Mesothelial cell of epicardium (in vitro differentiated cells): ENCODE data around the gene CAPN7. TPM values are rescaled to one million over a fixed set of nuclear protein-coding genes. Genes with fewer than 3 reads are reported as not detected.
A peak's percentile ranks its signal among the peaks of the same experiment; 100 is the strongest.

ENCODE experiments used
- DNase-seq, 2 experiments: peaks; one replicate each; pipeline ENCODE4 v3.0.0; 2021; ENCODE audit warnings: low spot score in 2 of 2; ENCODE audit not compliant: unreplicated experiment in 2 of 2
- H3K27ac Mint-ChIP-seq: 2 replicates; pipeline ENCODE4 v1.8.0; 2021; ENCODE audit warnings: mixed read lengths
- H3K27me3 Mint-ChIP-seq: 2 replicates; pipeline ENCODE4 v1.8.0; 2021; ENCODE audit warnings: low read depth, mixed read lengths
- H3K36me3 Mint-ChIP-seq: 2 replicates; pipeline ENCODE4 v1.8.0; 2021; ENCODE audit warnings: mixed read lengths
- H3K4me1 Mint-ChIP-seq: 2 replicates; pipeline ENCODE4 v1.8.0; 2021; ENCODE audit warnings: mixed read lengths
- H3K4me3 Mint-ChIP-seq: 2 replicates; pipeline ENCODE4 v1.8.0; 2021; ENCODE audit warnings: mild to moderate bottlenecking, moderate library complexity, mixed read lengths
- H3K9me3 Mint-ChIP-seq: 2 replicates; pipeline ENCODE4 v1.8.0; 2021; ENCODE audit warnings: mixed read lengths
- total RNA-seq: library from RNA; stranded (reverse); gene quantifications from 3 replicates; pipeline ENCODE4 v1.2.1, GENCODE V29; 2021
- TF ChIP-seq, protein P1 (sequence below): fragments of 200-600 bp; sonication (generic); IDR thresholded peaks from one replicate; pipeline ENCODE4 v1.5.0; 2021; ENCODE audit warnings: antibody characterized with exemption; ENCODE audit not compliant: unreplicated experiment

CAPN7 gene
- total RNA-seq, 1 donor from 2014 or later: 42.4 TPM

GRCh38 chr3:15255215-15255614, 49.2 kb downstream of the CAPN7 start:
- DNase-seq: no peak
- Mint-ChIP-seq H3K9me3 (no peaks in the 10 kb centered on the region), H3K4me3 (no peak overlapping the region), H3K27ac (peak overlapping the region; percentile 50), H3K27me3 (no peaks in the 10 kb centered on the region), H3K4me1 (no peaks in the 10 kb centered on the region), H3K36me3 (peaks cover 38% of the 10 kb centered on the region)
- TF ChIP-seq, protein P1, sequence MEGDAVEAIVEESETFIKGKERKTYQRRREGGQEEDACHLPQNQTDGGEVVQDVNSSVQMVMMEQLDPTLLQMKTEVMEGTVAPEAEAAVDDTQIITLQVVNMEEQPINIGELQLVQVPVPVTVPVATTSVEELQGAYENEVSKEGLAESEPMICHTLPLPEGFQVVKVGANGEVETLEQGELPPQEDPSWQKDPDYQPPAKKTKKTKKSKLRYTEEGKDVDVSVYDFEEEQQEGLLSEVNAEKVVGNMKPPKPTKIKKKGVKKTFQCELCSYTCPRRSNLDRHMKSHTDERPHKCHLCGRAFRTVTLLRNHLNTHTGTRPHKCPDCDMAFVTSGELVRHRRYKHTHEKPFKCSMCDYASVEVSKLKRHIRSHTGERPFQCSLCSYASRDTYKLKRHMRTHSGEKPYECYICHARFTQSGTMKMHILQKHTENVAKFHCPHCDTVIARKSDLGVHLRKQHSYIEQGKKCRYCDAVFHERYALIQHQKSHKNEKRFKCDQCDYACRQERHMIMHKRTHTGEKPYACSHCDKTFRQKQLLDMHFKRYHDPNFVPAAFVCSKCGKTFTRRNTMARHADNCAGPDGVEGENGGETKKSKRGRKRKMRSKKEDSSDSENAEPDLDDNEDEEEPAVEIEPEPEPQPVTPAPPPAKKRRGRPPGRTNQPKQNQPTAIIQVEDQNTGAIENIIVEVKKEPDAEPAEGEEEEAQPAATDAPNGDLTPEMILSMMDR: no peak

- Mint-ChIP-seq H3K27me3 (no peaks in the 10 kb centered on the region), H3K4me3 (no peak overlapping the region), H3K27ac (peak overlapping the region; percentile 27), H3K36me3 (peaks cover 44% of the 10 kb centered on the region), H3K4me1 (no peaks in the 10 kb centered on the region), H3K9me3 (no peaks in the 10 kb centered on the region)
- TF ChIP-seq, protein P1: no peak
- DNase-seq: no peak
Measured at GRCh38 chr3:15256861-15257341, 50.9 kb downstream of the CAPN7 start.

DNA sequence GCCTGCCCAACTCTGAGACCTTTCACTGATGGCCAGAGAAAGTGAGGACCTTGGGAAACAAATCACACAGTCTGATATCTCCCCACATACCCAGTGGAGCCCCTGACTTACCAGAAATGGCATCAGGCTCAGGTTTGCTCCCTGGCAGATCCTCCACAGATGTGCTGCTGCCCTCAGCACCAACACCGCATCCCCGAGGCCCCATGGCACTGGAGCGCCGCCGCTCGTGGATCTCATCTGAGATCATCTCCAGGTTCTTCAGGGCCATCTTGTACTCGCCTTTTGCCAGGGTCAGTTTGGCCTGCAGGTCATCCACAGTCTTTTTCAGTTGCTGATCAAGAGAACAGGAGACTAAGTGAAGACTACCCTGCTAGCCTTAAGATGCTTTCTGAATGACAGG, 52.7 kb downstream of the CAPN7 start:
- Mint-ChIP-seq H3K27ac (no peak overlapping the region), H3K9me3 (no peaks in the 10 kb centered on the region), H3K4me1 (peaks cover under 1% of the 10 kb centered on the region), H3K36me3 (peaks cover 42% of the 10 kb centered on the region), H3K27me3 (no peaks in the 10 kb centered on the region), H3K4me3 (no peak overlapping the region)
- DNase-seq: no peak
- TF ChIP-seq, protein P1: no peak

DNA sequence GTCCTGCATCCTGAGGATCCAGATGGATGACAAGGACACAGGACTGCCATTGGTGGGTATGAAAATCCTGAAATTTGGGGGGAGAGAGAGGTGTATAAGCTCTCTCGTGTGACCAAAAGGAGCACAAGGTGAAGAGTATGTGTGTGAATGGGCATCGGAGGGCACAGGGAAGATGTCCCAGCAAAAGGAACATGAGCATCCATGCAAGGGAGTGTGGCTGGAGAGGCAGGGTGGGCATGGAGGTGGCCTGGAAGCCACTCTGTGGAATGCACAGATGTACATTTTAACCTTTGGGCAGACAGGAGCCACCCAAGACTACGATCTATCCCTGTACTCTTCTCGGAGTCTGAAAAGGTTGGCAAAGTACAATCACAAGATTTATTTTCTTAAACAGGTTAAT, 54.5 kb downstream of the CAPN7 start:
- Mint-ChIP-seq H3K36me3 (peaks cover 40% of the 10 kb centered on the region), H3K4me3 (no peak overlapping the region), H3K27me3 (no peaks in the 10 kb centered on the region), H3K9me3 (no peaks in the 10 kb centered on the region), H3K4me1 (peaks cover 13% of the 10 kb centered on the region), H3K27ac (no peak overlapping the region)
- no peak for DNase-seq
- TF ChIP-seq, protein P1: no peak

- Mint-ChIP-seq H3K4me3 (no peak overlapping the region), H3K27ac (no peak overlapping the region), H3K27me3 (no peaks in the 10 kb centered on the region), H3K36me3 (peaks cover 36% of the 10 kb centered on the region), H3K4me1 (peaks cover 13% of the 10 kb centered on the region), H3K9me3 (no peaks in the 10 kb centered on the region)
- no peak for DNase-seq
- TF ChIP-seq, protein P1: no peak
Measured at GRCh38 chr3:15261274-15261673, 55.2 kb downstream of the CAPN7 start.

DNA sequence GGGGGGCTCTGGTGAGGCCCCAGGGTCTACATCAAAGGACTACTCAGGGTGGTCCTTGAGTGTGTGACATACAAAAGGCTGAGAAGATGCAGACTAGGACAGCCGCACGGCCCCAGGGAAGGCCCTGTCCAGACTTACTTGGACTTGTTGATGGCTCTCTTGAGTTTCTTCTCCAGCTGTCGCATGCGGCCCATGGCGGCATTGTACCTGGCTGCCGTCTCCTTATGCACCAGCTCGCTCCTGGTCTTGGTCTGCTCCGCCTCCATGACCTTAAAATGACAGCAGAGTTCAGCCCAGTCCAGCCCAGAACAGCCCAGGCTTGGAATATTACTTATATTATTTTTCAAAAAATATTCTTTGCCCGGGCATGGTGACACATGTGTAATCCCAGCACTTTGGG, 56.0 kb downstream of the CAPN7 start:
- H3K27me3 Mint-ChIP-seq: no peaks in the 10 kb centered on the region
- no peak for DNase-seq
- no peak overlapping the region for H3K27ac Mint-ChIP-seq
- no peak overlapping the region for H3K4me3 Mint-ChIP-seq
- no peaks in the 10 kb centered on the region for H3K9me3 Mint-ChIP-seq
- peaks cover 36% of the 10 kb centered on the region for H3K36me3 Mint-ChIP-seq
- TF ChIP-seq, protein P1: no peak
- H3K4me1 Mint-ChIP-seq: peaks cover 13% of the 10 kb centered on the region
